ENCODE data around the gene AMER2.

AMER2 gene

GRCh38 chr13:25186187-25186586 lies 14.1 kb upstream of the AMER2 start:
- DNase-seq, result no peak

- DNase-seq, result no peak
These were observed 9.5 kb upstream of the AMER2 start for GRCh38 chr13:25181597-25181996.

- DNase-seq, result no peak
These were observed 8.9 kb upstream of the AMER2 start for GRCh38 chr13:25180775-25181537.

- DNase-seq, result peak in 12 of 56 donors; percentile 23 to 69 (median 46)
These were observed 8.0 kb upstream of the AMER2 start for GRCh38 chr13:25179832-25180774.

DNA sequence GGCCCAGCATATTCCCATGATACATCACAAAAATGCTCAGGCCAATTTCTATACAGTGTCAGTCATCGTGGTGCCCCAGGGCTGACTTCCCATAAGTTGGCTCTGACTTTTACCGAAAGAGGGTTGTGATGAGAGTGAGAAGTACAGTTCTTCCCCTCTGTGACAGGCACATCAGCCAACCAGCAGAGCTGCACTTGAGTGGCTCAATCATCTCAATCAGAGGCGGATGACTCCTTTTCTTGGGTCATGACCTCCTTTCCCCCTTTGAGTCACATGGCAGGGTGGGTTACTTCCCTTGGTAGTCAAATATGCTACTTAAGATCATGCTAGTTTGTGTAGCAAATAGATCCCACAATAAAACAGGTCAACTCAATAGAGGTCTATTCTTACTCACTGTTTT lies 6.9 kb upstream of the AMER2 start:
- DNase-seq, result no peak

DNA sequence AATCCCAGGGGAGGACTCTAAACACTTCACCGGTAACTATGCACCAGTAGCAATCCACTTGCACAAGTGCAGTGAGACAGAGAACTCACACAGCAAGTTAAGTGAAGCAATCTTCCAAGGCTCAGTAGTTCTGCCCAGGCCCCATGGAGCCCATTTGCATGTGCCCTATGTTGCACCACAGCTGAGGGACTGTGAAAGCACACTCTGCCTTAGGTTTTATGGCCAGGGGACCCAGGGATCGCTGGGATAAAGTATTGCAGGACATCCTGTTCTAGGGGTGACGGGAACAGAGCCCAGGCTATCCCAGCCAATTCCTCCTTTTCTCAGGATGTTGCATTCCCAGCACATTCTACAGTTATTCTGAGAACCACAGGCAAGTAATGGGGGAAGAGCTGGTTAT lies 6.0 kb upstream of the AMER2 start:
- peak in 8 of 56 donors; percentile 10 to 40 (median 32) for DNase-seq

GRCh38 chr13:25177636-25178035 lies 5.5 kb upstream of the AMER2 start:
- no peak for DNase-seq

DNA sequence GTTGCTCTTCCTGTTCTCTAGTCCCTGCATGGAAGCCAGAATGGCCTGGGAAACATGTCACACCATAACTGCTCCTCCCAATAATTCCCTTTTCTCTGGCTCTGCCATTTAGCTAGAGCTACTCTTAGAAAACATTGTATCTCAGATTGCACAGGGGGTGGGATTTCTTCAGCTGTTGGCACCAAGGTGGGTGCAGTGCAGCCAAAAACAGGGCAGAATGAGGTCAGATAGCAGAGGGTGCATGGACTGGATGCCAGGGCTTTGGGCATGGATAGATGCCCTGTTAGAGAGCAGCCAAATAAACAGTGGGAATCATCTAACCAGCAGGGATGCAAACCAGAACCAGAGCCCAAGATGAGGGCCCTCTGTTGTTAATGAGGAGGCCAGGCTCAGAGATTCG lies 4.9 kb upstream of the AMER2 start:
- peak in 46 of 56 donors; percentile 20 to 85 (median 52) for DNase-seq

GRCh38 chr13:25175431-25175830 lies 3.3 kb upstream of the AMER2 start:
- DNase-seq, result no peak

- DNase-seq, result no peak
These were observed 2.9 kb upstream of the AMER2 start for GRCh38 chr13:25175026-25175425.

DNA sequence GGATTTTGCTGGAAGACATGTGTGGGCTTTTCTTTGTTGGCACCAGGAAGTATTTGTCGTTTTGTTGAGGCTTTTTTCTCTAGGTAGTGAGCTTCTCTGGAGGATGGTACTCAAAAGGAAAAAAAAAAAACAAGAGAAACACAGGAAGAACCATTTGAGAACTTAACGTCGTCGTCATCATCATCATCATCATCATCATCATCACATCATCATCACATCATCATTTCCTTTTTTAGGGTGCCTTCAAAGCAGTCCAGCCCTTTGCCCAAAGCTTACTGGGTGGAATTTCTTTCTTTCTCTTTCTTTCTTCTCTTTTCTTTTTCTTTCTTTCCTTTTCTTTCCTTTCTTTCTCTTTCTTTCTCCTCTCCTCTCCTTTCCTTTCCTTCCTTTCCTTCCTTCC lies 2.2 kb upstream of the AMER2 start:
- DNase-seq, result no peak

GRCh38 chr13:25172303-25172630 lies 179 bp upstream of the AMER2 start:
- peak in 16 of 56 donors; percentile 37 to 83 (median 66) for DNase-seq

DNA sequence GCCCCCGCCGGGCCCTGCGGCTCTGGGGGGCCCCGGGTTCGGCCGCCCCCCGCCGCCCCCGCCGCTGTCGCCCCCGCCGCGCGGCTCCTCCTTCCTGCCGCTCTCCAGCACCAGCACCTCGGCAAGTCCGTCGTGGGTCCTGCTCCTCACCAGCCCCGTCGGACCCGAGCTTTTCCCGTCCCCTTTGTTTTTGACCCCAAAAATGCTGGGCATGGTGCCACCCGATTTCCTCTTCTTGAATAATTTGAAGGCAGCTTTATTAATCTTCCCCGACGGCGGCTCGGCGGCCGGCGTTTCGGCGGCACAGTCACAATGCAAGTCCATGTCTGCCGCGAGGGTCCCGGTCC lies 945 bp downstream of the AMER2 start:
- DNase-seq, result peak in 17 of 56 donors; percentile 56 to 93 (median 80)

DNA sequence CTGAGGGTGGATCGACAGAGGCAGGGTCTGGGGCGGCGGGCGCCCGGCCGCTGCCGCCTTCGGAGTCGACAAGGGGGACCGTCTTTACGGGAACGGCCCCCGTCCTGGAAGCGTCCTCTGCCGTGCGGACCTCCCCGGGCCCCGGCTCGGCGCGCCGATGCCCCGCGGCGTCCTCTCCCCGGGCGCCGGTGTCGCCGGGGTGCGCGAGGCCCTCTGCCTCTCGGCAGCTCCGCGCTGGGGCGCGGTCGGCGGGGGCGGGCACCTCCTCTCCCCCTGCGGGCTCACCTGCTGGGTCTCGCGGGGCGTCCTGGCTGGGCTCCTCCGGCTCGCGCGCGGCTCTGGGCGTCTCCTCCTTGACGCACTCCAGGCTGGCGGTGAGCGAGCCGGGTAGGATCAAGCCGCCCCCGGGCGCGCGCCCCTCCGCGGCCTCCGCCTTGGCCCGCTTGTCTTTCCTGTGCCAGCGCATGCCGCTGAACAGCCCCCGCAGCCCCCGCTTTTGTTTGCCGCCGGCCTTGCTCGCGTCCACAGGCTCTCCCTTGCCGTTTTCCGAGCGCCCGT lies 1.5 kb downstream of the AMER2 start:
- peak in 47 of 56 donors; percentile 25 to 89 (median 72) for DNase-seq

DNA sequence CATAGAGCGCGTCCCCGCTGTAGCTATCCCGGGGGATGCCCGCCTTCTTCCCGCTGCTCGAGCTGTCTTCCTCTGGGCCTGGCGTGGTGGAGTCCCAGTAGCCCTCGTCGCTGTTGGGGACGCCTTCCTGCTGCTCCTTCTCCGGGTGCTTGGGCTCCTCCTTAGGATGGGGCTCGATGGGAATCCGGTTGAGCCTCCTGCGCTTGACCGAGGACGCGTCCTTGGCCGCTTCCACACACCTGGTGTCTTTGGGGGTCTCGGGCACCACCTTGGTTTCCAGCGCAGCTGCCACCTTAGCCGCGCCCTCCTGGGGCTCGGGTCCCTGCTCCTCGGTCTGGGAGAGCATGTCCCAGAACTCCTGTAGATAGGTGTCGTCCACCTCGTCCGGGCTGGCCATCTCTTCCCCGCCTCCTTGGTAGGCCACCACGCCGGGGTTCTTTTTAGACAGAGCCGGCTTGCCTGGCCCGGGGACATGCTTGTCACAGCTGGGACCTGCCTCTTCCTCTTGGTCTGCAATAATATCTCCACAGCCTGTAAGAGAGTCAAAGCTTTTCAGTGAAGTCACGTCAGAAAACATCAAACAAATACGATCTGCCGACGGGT lies 2.0 kb downstream of the AMER2 start:
- peak in 15 of 56 donors; percentile 15 to 74 (median 60) for DNase-seq

- DNase-seq, result peak in 12 of 56 donors; percentile 18 to 71 (median 47)
These were observed 2.7 kb downstream of the AMER2 start for GRCh38 chr13:25169356-25169755.

DNA sequence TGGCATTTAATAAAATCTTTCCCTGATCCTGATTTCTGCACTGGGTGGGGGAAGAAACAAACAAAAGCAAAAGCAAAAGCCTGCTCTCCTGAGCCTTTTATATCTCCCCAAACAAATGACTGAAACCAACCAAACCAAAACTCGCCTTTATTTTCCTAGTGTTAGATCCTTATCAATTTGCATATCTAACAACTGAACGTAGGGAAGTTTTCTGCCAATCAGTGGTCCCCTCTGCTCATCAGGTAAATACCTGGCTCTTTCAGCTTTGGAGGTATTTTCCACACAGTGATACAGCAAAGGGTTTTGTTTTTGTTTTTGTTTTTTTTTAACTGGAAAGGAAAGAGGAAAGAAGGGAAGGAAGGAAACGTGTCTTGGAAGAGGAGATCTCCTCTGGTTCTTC lies 3.3 kb downstream of the AMER2 start:
- no peak for DNase-seq

DNA sequence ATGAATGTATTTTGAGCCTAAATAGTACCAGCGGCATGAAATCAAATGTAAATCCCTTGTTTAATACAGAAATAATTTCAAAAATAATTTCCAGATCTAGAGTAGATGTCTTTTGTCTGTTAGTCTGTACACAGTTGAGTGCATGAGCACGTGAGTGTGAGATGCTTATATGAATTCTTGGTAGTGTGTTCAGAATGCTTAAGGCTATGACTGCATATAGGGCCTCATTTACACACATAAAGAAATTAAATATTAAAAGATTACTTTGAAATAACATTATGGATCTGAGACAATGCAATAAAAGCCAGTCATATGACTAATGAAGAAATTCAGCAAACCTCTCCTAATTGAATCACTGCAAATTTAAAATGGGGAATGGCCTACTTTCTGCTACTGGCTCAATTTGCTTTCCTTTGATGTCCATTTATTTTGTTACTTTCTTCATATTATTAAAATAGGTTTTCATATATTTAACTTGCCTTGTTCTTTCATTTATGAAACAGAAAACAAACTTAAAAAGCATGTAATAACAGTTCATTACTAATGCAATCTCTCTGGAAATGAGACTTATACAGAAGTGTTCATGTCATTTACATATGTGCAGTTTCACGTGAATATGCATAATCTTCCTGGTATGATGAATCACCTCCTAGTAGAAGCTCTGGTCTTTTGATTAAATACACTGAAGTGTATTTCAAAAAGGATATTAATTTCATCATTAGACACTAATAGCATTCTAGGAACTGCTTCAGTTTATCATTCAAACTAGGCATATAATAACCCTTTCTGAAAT lies 4.5 kb downstream of the AMER2 start:
- no peak for DNase-seq

DNA sequence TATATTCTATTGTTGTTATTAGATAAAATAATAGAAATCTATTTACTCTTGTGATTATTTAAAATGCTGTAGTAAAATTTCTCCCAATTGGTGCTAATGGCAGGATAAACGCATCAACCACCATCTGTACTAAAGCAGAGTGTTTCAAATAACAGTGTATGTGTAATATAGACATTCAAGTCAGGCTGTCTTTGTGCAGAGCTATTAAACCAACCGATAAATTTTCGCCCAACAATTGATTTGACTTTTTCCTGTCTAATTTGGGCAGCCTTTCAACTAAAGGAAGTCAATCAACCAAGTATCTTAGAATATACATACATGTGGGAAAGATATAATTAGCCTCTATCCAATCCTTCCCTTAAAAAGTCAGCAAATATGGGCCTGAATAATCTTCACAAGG lies 5.8 kb downstream of the AMER2 start:
- no peak for DNase-seq

DNA sequence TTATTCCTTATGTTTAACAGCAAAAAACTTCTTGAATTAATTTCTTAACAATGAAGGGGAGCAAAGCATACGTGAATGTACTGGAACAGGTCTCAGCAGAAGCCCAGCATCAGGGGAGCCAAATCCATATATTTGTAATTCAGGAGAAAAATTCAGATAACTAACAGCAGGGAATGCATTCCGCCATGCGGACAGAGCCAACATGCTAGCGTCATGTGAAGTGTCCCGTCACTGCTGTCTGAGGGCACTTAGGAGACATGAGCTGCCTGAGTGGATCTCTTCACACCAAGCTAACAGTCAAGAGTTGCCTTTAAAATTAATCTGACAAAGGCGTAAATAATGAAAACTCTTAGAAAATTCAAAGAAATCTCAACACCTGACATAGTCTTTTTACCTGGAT lies 6.4 kb downstream of the AMER2 start:
- peak in 10 of 56 donors; percentile 8 to 45 (median 28) for DNase-seq

DNA sequence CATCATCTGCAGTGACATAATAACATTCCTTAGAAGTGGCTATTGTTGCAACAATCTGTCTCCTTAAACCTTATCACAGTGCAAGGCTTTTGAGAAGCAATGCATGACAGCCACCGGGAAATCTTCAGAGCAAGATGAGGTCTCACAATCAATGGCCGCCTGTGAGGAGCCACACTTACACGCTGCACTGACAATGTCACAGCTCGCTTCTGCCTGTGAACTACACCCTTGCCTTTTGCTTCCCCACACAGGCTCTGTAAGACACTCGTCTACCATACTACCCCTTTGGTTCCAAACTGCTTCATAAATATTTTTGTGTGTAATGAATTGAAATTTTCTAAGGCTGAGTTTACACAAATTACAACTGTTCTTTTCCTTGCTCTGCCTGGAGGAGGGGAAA lies 6.9 kb downstream of the AMER2 start:
- peak in 6 of 56 donors; percentile 20 to 59 (median 30) for DNase-seq
